Liver (tissue), 9 donors: ENCODE measurements around the gene MAG. TPM values are rescaled to one million over a fixed set of nuclear protein-coding genes. Genes with fewer than 3 reads are reported as not detected.

Source experiments
- DNase-seq: peaks from one replicate; pipeline ENCODE4 v3.0.0-alpha.2; 2017; ENCODE audit warnings: low spot score
- H3K27ac ChIP-seq, 2 donors: one replicate each; pipeline ENCODE4 v1.7.0; 2013; ENCODE audit warnings: inconsistent platforms in 2 of 2, low read length in 2 of 2, control low read depth in 1 of 2, low read depth in 1 of 2, mild to moderate bottlenecking in 1 of 2
- H3K27me3 ChIP-seq, 4 donors: one replicate each; pipeline versions ENCODE4 v1.6.1 to v1.7.0; 2013; ENCODE audit warnings: low read length in 3 of 4, inconsistent platforms in 1 of 4, mild to moderate bottlenecking in 1 of 4, moderate library complexity in 1 of 4; ENCODE audit not compliant: control insufficient read depth in 4 of 4, insufficient read depth in 4 of 4
- H3K36me3 ChIP-seq, 4 donors: one replicate each; pipeline versions ENCODE4 v1.6.1 to v1.7.0; 2013; ENCODE audit warnings: low read length in 3 of 4, mild to moderate bottlenecking in 3 of 4, low read depth in 1 of 4, moderate library complexity in 1 of 4; ENCODE audit not compliant: control insufficient read depth in 4 of 4, insufficient read depth in 3 of 4
- H3K4me1 ChIP-seq, 4 donors: one replicate each; pipeline versions ENCODE4 v1.6.1 to v1.7.0; 2013; ENCODE audit warnings: low read length in 3 of 4, mild to moderate bottlenecking in 3 of 4, moderate library complexity in 1 of 4; ENCODE audit not compliant: control insufficient read depth in 4 of 4, insufficient read depth in 4 of 4
- H3K4me3 ChIP-seq, 3 donors: one replicate each; pipeline versions ENCODE4 v1.6.1 to v1.7.0; 2013; ENCODE audit warnings: low read length in 3 of 3, control low read depth in 1 of 3, low read depth in 1 of 3, mild to moderate bottlenecking in 1 of 3
- H3K9ac ChIP-seq, 2 donors: one replicate each; pipeline ENCODE4 v1.7.0; 2013; ENCODE audit warnings: low read length in 2 of 2, mild to moderate bottlenecking in 2 of 2, moderate library complexity in 2 of 2, control low read depth in 1 of 2, low read depth in 1 of 2
- H3K9me3 ChIP-seq, 4 donors: one replicate each; pipeline versions ENCODE4 v1.6.1 to v1.7.0; 2013; ENCODE audit warnings: low read length in 3 of 4; ENCODE audit not compliant: control insufficient read depth in 4 of 4
- ATF3 ChIP-seq: IDR thresholded peaks from 2 replicates; pipeline ENCODE4 v1.6.1; 2016; ENCODE audit warnings: antibody characterized with exemption
- CTCF ChIP-seq: fragments of 150-350 bp; IDR thresholded peaks from 2 replicates; pipeline ENCODE4 v1.5.1; 2017; ENCODE audit warnings: improper control_type of control experiment, low read depth, low read length; ENCODE audit not compliant: missing input control
- EGR1 ChIP-seq, 2 donors: IDR thresholded peaks; 2 replicates each; pipeline ENCODE4 v1.6.1; 2016 to 2018; ENCODE audit warnings: antibody characterized with exemption in 2 of 2, low read depth in 2 of 2
- FOXA1 ChIP-seq: IDR thresholded peaks from 2 replicates; pipeline ENCODE4 v1.6.1; 2016; ENCODE audit warnings: antibody characterized with exemption
- FOXA2 ChIP-seq: IDR thresholded peaks from 2 replicates; pipeline ENCODE4 v1.6.1; 2016; ENCODE audit warnings: antibody characterized with exemption
- GABPA ChIP-seq, 2 donors: IDR thresholded peaks in 1 of 2; conservative IDR thresholded peaks in 1 of 2; 2 replicates each; pipeline ENCODE4 v1.6.1; 2016; ENCODE audit warnings: antibody characterized with exemption in 2 of 2, mild to moderate bottlenecking in 1 of 2, moderate library complexity in 1 of 2
- HNF4A ChIP-seq, 2 donors: conservative IDR thresholded peaks; 2 replicates each; pipeline ENCODE4 v1.6.1; 2016; ENCODE audit warnings: antibody characterized with exemption in 2 of 2, mild to moderate bottlenecking in 2 of 2
- HNF4G ChIP-seq: IDR thresholded peaks from 2 replicates; pipeline ENCODE4 v1.6.1; 2016; ENCODE audit warnings: antibody characterized with exemption
- MAX ChIP-seq: IDR thresholded peaks from 2 replicates; pipeline ENCODE4 v1.6.1; 2016; ENCODE audit warnings: antibody characterized with exemption
- NR2F2 ChIP-seq: IDR thresholded peaks from 2 replicates; pipeline ENCODE4 v1.6.1; 2016; ENCODE audit warnings: antibody characterized with exemption
- RAD21 ChIP-seq, 2 donors: IDR thresholded peaks; 2 replicates each; pipeline ENCODE4 v1.6.1; 2016; ENCODE audit warnings: antibody characterized with exemption in 2 of 2, mild to moderate bottlenecking in 2 of 2
- REST ChIP-seq: IDR thresholded peaks from 2 replicates; pipeline ENCODE4 v1.6.1; 2016; ENCODE audit warnings: antibody characterized with exemption, mild to moderate bottlenecking
- RXRA ChIP-seq, 2 donors: IDR thresholded peaks; 2 replicates each; pipeline ENCODE4 v1.6.1; 2017 to 2018; ENCODE audit warnings: antibody characterized with exemption in 2 of 2, mild to moderate bottlenecking in 1 of 2
- SP1 ChIP-seq: IDR thresholded peaks from 2 replicates; pipeline ENCODE4 v1.6.1; 2018; ENCODE audit warnings: antibody characterized with exemption, mild to moderate bottlenecking
- TAF1 ChIP-seq: conservative IDR thresholded peaks from 2 replicates; pipeline ENCODE4 v1.6.1; 2016; ENCODE audit warnings: antibody characterized with exemption, mild to moderate bottlenecking
- YY1 ChIP-seq: IDR thresholded peaks from 2 replicates; pipeline ENCODE4 v1.6.1; 2016; ENCODE audit warnings: antibody characterized with exemption, mild to moderate bottlenecking
- ZBTB33 ChIP-seq: IDR thresholded peaks from 2 replicates; pipeline ENCODE4 v1.6.1; 2016; ENCODE audit warnings: antibody characterized with exemption
- WGBS: extraction: QIAGEN DNeasy Blood & Tissue Kit; methylation state at CpG from one replicate; pipeline ENCODE4 v1.1.7; 2013; 5-methylcytosine and 5-hydroxymethylcytosine counted together
- polyA plus RNA-seq, 2 donors: library from polyadenylated mRNA; stranded (reverse) in 1 of 2; unstranded in 1 of 2; fragments of 200-250 nt in 1 of 2; fragments of >200 nt in 1 of 2; fragmentation: Nextera tagmentation in 1 of 2; extraction: Ambion mirVana in 1 of 2; gene quantifications; one replicate each; pipeline versions ENCODE4 v1.2.1 to v1.2.3, GENCODE V29; 2013 to 2015
- total RNA-seq, 2 donors: library from RNA; depleted of rRNA; stranded (reverse); fragments of >200 nt; gene quantifications; one replicate each; pipeline ENCODE4 v1.2.3, GENCODE V29; 2014
- donor health status: healthy.
- donor health status: healthy.
- donor health status: healthy.
- donor health status: healthy.
- donor health status: healthy.

MAG gene
- total and polyA plus RNA-seq, 4 donors: 0.29 to 3.9 (median 0.33) TPM; not detected in 1

GRCh38 chr19:35352177-35352447 lies 60.2 kb downstream of the MAG start:
- H3K36me3 ChIP-seq: no peaks in the 10 kb centered on the region
- DNase-seq: no peak
- TF ChIP-seq MAX (no peak), RAD21 (IDR thresholded peaks at IDR 0.05) (no peak), GABPA (IDR thresholded peaks at IDR 0.05 in 1 of 2, conservative IDR thresholded peaks at IDR 0.05 in 1 of 2) (no peak), HNF4G (no peak), YY1 (no peak), NR2F2 (no peak), SP1 (no peak), EGR1 (IDR thresholded peaks at IDR 0.05; ENCODE audit: low read depth in 2 of 2) (no peak), FOXA2 (no peak), ZBTB33 (no peak), REST (no peak), CTCF (no peak), HNF4A (conservative IDR thresholded peaks at IDR 0.05) (no peak), RXRA (IDR thresholded peaks at IDR 0.05) (no peak), ATF3 (no peak), FOXA1 (no peak), TAF1 (no peak)
- no peak overlapping the region for H3K27ac ChIP-seq
- H3K27me3 ChIP-seq: peaks cover 0 to 3% (median 0%) of the 10 kb centered on the region in 4 donors
- H3K4me3 ChIP-seq: no peak overlapping the region
- H3K9ac ChIP-seq: no peak overlapping the region
- H3K4me1 ChIP-seq: peaks cover 3 to 10% (median 4%) of the 10 kb centered on the region in 4 donors
- H3K9me3 ChIP-seq: no peaks in the 10 kb centered on the region
- WGBS: 88% methylated on average over 18 of the region's 18 CpGs
